GM23338 (cell line): ENCODE measurements around the gene EXOG. TPM values are rescaled to one million over a fixed set of nuclear protein-coding genes. Genes with fewer than 3 reads are reported as not detected.

Source experiments
- ATAC-seq: fragments of 200-7000 bp; cut with Tn5 transposase; 3 replicates; pipeline ENCODE4 v1.9.1; 2020
- DNase-seq: peaks from one replicate; pipeline ENCODE4 v3.0.0-alpha.2; 2015; ENCODE audit warnings: low spot score
- H2AFZ ChIP-seq: fragments of 200-600 bp; sonication (generic); 2 replicates; pipeline ENCODE4 v1.8.0; 2016; ENCODE audit warnings: antibody characterized with exemption, mild to moderate bottlenecking, moderate library complexity
- H3F3A ChIP-seq: fragments of 200-600 bp; sonication (generic); replicated peaks from 2 replicates; pipeline ENCODE4 v1.8.0; 2017; ENCODE audit warnings: antibody characterized with exemption, mixed run types, low read depth
- H3K27ac ChIP-seq: fragments of 200-600 bp; sonication (generic); 2 replicates; pipeline ENCODE4 v1.6.1; 2016; ENCODE audit warnings: low read depth
- H3K27me3 ChIP-seq: fragments of 200-600 bp; sonication (generic); 2 replicates; pipeline ENCODE4 v1.8.0; 2016; ENCODE audit warnings: mild to moderate bottlenecking, mixed run types, moderate library complexity; ENCODE audit not compliant: insufficient read depth
- H3K36me3 ChIP-seq: fragments of 200-600 bp; sonication (generic); 2 replicates; pipeline ENCODE4 v1.8.0; 2016; ENCODE audit warnings: mild to moderate bottlenecking; ENCODE audit not compliant: insufficient read depth
- H3K4me1 ChIP-seq: fragments of 200-600 bp; sonication (generic); 2 replicates; pipeline ENCODE4 v1.8.0; 2016; ENCODE audit warnings: mild to moderate bottlenecking, moderate library complexity; ENCODE audit not compliant: insufficient read depth
- H3K4me2 ChIP-seq: fragments of 200-600 bp; sonication (generic); 2 replicates; pipeline ENCODE4 v1.7.1; 2017; ENCODE audit warnings: mixed run types
- H3K4me3 ChIP-seq: fragments of 200-600 bp; sonication (generic); 2 replicates; pipeline ENCODE4 v1.6.1; 2016; ENCODE audit warnings: mixed run types
- H3K79me2 ChIP-seq: fragments of 200-600 bp; sonication (generic); replicated peaks from 2 replicates; pipeline ENCODE4 v1.8.0; 2017; ENCODE audit warnings: mild to moderate bottlenecking; ENCODE audit not compliant: insufficient read depth
- H3K9me2 ChIP-seq: fragments of 200-600 bp; sonication (generic); 2 replicates; pipeline ENCODE4 v1.8.0; 2017; ENCODE audit not compliant: insufficient read depth
- H4K20me1 ChIP-seq: fragments of 200-600 bp; sonication (generic); replicated peaks from 2 replicates; pipeline ENCODE4 v1.8.0; 2017; ENCODE audit warnings: mild to moderate bottlenecking; ENCODE audit not compliant: insufficient read depth
- H3K27ac Mint-ChIP-seq: 2 replicates; pipeline ENCODE4 v1.8.0; 2020; ENCODE audit warnings: inconsistent platforms, mild to moderate bottlenecking, moderate library complexity, mixed read lengths
- H3K27me3 Mint-ChIP-seq: 3 replicates; pipeline ENCODE4 v1.8.0; 2022; ENCODE audit warnings: low read depth, mild to moderate bottlenecking, moderate library complexity, mixed read lengths, inconsistent platforms; ENCODE audit not compliant: insufficient read depth, poor library complexity
- H3K36me3 Mint-ChIP-seq: 3 replicates; pipeline ENCODE4 v1.8.0; 2021; ENCODE audit warnings: low read depth, mild to moderate bottlenecking, inconsistent platforms, moderate library complexity, mixed read lengths
- H3K4me1 Mint-ChIP-seq: 3 replicates; pipeline ENCODE4 v1.8.0; 2020; ENCODE audit warnings: mild to moderate bottlenecking, inconsistent platforms, mixed read lengths
- H3K4me3 Mint-ChIP-seq: 3 replicates; pipeline ENCODE4 v1.8.0; 2021; ENCODE audit warnings: moderate library complexity, mild to moderate bottlenecking, inconsistent platforms, mixed read lengths
- H3K9me3 Mint-ChIP-seq: 3 replicates; pipeline ENCODE4 v1.8.0; 2020; ENCODE audit warnings: moderate library complexity, mild to moderate bottlenecking, inconsistent platforms, mixed read lengths
- CTCF ChIP-seq, 2 experiments: fragments of 200-600 bp in 1 of 2; sonication (generic) in 1 of 2; conservative IDR thresholded peaks; 2 replicates each; pipeline versions ENCODE4 v1.5.1 to v1.6.1; 2016 to 2017; ENCODE audit warnings: antibody characterized with exemption in 2 of 2, low read depth in 2 of 2, mild to moderate bottlenecking in 2 of 2, moderate library complexity in 1 of 2
- ETS1 ChIP-seq: IDR thresholded peaks from 2 replicates; pipeline ENCODE4 v1.6.1; 2016; ENCODE audit warnings: antibody characterized with exemption
- EZH2 ChIP-seq: fragments of 200-600 bp; sonication (generic); IDR thresholded peaks from one replicate; pipeline ENCODE4 v1.8.0; 2017; ENCODE audit warnings: antibody characterized with exemption, mild to moderate bottlenecking, low read depth; ENCODE audit not compliant: unreplicated experiment
- EZH2phosphoT487 ChIP-seq: fragments of 200-600 bp; sonication (generic); IDR thresholded peaks from one replicate; pipeline ENCODE4 v1.8.1; 2018; ENCODE audit warnings: antibody characterized with exemption; ENCODE audit not compliant: unreplicated experiment
- POLR2AphosphoS5 ChIP-seq: IDR thresholded peaks from 2 replicates; pipeline ENCODE4 v1.6.1; 2016; ENCODE audit warnings: antibody characterized with exemption, low read depth
- ZNF331 ChIP-seq: fragments of 250-450 bp; sonication (Bioruptor Pico); IDR thresholded peaks from 2 replicates; pipeline ENCODE4 v1.5.0; 2020; ENCODE audit warnings: low read depth, mild to moderate bottlenecking, moderate library complexity
- polyA plus RNA-seq: library from polyadenylated mRNA; unstranded; fragments of >200 nt; fragmentation: Nextera tagmentation; extraction: Ambion mirVana; gene quantifications from 2 replicates; pipeline ENCODE4 v1.2.1, GENCODE V29; 2016
- total RNA-seq: library from RNA; depleted of rRNA; stranded (reverse); fragments of >200 nt; shearing (Covaris generic); gene quantifications from 2 replicates; pipeline ENCODE4 v1.2.3, GENCODE V29; 2014
- TF ChIP-seq, protein P1 (sequence below): IDR thresholded peaks from one replicate; pipeline ENCODE4 v1.6.1; 2018; ENCODE audit warnings: antibody characterized with exemption; ENCODE audit not compliant: unreplicated experiment

EXOG gene
- total and polyA plus RNA-seq, 2 experiments from 2014 or later = 9.7 to 11.3 TPM

DNA sequence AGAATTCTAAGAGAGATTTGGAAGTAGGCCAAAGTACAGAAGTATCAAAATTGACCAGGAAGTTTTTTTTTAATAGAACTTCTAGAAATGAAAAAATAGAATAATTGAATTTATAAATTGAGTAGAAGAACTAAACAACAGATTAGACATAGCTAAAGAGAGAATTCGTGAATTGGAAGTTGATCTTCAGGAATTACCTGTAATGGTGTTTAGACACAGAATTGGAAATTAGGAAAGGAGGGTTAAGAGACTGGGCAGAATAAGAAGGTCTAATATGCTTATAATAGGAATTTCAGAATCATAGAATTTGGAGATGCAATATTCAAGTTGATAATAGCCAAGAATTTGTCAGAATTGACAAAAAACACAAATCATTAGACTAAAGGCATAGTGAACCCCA, 26.3 kb upstream of the EXOG start (continued):
- TF ChIP-seq, protein P1, sequence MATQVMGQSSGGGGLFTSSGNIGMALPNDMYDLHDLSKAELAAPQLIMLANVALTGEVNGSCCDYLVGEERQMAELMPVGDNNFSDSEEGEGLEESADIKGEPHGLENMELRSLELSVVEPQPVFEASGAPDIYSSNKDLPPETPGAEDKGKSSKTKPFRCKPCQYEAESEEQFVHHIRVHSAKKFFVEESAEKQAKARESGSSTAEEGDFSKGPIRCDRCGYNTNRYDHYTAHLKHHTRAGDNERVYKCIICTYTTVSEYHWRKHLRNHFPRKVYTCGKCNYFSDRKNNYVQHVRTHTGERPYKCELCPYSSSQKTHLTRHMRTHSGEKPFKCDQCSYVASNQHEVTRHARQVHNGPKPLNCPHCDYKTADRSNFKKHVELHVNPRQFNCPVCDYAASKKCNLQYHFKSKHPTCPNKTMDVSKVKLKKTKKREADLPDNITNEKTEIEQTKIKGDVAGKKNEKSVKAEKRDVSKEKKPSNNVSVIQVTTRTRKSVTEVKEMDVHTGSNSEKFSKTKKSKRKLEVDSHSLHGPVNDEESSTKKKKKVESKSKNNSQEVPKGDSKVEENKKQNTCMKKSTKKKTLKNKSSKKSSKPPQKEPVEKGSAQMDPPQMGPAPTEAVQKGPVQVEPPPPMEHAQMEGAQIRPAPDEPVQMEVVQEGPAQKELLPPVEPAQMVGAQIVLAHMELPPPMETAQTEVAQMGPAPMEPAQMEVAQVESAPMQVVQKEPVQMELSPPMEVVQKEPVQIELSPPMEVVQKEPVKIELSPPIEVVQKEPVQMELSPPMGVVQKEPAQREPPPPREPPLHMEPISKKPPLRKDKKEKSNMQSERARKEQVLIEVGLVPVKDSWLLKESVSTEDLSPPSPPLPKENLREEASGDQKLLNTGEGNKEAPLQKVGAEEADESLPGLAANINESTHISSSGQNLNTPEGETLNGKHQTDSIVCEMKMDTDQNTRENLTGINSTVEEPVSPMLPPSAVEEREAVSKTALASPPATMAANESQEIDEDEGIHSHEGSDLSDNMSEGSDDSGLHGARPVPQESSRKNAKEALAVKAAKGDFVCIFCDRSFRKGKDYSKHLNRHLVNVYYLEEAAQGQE = no peak
- TF ChIP-seq EZH2phosphoT487 (no peak), ZNF331 (CRISPR knock-in tag) (no peak), EZH2 (no peak), ETS1 (no peak)

DNA sequence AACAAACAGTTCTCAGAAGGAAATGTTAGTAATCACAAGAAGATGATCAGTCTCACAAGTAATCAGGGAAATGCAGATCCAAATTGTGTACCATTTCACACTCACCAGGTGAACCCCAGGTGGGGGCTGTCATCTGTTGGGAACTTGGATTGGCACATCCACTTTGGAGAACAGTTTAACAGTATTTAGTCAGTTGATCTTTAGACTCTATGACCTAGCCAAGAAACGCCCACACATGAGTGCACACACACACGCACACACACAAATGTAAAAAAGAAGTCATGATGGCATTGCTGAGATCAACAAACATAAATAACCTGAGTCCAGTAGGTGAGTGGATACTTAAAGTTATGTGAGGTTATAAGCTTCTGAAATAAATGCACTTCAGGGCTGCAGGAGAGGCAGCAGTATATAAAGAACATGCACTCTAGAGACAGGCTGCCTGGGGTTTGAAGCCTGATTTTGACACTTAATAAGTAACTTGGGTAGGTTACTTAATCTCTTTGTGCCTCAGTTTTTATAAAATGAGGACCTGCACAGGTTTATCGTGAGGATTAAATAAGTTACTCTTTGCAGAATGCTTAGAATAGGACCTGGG, 24.8 kb upstream of the EXOG start:
- DNase-seq = no peak
- peaks cover 42% of the 10 kb centered on the region for H4K20me1 ChIP-seq
- TF ChIP-seq POLR2AphosphoS5 (no peak), CTCF (conservative IDR thresholded peaks at IDR 0.05; ENCODE audit: low read depth in 2 of 2) (no peak), ZNF331 (CRISPR knock-in tag) (no peak), ETS1 (no peak)
- no peaks in the 10 kb centered on the region for H3K9me2 ChIP-seq
- peaks cover 100% of the 10 kb centered on the region for H3K79me2 ChIP-seq
- no peaks in the 10 kb centered on the region for H3F3A ChIP-seq
- no peak overlapping the region for H3K27ac ChIP-seq
- H2AFZ ChIP-seq = no peak overlapping the region
- Mint-ChIP-seq H3K27ac (no peak overlapping the region), H3K27me3 (peaks cover 2% of the 10 kb centered on the region), H3K36me3 (peaks cover 38% of the 10 kb centered on the region), H3K4me1 (peaks cover 23% of the 10 kb centered on the region), H3K4me3 (no peak overlapping the region), H3K9me3 (peaks cover 35% of the 10 kb centered on the region)
- H3K4me3 ChIP-seq = no peak overlapping the region
- no peak for ATAC-seq
- H3K4me2 ChIP-seq = no peak overlapping the region
- H3K36me3 ChIP-seq = no peaks in the 10 kb centered on the region
- H3K4me1 ChIP-seq = no peaks in the 10 kb centered on the region
- H3K27me3 ChIP-seq = no peaks in the 10 kb centered on the region
